ENCODE measurements around the gene FBLIM1. TPM values are rescaled to one million over a fixed set of nuclear protein-coding genes. Genes with fewer than 3 reads are reported as not detected.

Gene FBLIM1
- total RNA-seq, 1 donor from 2014 or later = 198 TPM

DNA sequence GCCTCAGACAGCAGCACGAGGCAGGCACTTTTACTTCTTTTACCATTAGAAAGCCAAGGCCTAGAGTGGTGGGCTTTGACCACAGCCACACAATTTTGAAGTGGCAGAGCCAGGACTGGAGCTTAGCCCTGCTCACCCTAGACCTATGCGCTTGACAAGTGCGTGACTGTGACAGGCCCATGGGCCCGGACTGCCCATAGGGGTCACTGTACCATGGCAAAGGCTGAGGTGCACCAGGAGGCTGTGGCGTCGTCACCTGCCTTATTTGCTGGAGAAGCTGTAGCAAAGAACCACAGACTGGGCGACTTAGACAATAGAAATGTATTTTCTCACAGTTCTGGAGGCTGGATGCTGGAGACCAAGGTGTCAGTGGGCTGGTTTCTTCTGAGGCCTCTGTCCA, 18.9 kb upstream of the FBLIM1 start:
- DNase-seq (ENCODE audit: low spot score) = no peak
- no peaks in the 10 kb centered on the region for H3K36me3 Mint-ChIP-seq (ENCODE audit: low read depth, unreplicated experiment)
- no peaks in the 10 kb centered on the region for H3K9me3 Mint-ChIP-seq (ENCODE audit: unreplicated experiment)
- H3K4me1 Mint-ChIP-seq (ENCODE audit: unreplicated experiment) = no peaks in the 10 kb centered on the region
- no peak overlapping the region for H3K27ac Mint-ChIP-seq (ENCODE audit: unreplicated experiment)
- peaks cover 8% of the 10 kb centered on the region for H3K27me3 Mint-ChIP-seq (ENCODE audit: unreplicated experiment)
- H3K4me3 Mint-ChIP-seq (ENCODE audit: unreplicated experiment) = no peak overlapping the region
- TF ChIP-seq, protein P1, sequence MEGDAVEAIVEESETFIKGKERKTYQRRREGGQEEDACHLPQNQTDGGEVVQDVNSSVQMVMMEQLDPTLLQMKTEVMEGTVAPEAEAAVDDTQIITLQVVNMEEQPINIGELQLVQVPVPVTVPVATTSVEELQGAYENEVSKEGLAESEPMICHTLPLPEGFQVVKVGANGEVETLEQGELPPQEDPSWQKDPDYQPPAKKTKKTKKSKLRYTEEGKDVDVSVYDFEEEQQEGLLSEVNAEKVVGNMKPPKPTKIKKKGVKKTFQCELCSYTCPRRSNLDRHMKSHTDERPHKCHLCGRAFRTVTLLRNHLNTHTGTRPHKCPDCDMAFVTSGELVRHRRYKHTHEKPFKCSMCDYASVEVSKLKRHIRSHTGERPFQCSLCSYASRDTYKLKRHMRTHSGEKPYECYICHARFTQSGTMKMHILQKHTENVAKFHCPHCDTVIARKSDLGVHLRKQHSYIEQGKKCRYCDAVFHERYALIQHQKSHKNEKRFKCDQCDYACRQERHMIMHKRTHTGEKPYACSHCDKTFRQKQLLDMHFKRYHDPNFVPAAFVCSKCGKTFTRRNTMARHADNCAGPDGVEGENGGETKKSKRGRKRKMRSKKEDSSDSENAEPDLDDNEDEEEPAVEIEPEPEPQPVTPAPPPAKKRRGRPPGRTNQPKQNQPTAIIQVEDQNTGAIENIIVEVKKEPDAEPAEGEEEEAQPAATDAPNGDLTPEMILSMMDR (IDR thresholded peaks at IDR 0.05; ENCODE audit: unreplicated experiment) = no peak

DNA sequence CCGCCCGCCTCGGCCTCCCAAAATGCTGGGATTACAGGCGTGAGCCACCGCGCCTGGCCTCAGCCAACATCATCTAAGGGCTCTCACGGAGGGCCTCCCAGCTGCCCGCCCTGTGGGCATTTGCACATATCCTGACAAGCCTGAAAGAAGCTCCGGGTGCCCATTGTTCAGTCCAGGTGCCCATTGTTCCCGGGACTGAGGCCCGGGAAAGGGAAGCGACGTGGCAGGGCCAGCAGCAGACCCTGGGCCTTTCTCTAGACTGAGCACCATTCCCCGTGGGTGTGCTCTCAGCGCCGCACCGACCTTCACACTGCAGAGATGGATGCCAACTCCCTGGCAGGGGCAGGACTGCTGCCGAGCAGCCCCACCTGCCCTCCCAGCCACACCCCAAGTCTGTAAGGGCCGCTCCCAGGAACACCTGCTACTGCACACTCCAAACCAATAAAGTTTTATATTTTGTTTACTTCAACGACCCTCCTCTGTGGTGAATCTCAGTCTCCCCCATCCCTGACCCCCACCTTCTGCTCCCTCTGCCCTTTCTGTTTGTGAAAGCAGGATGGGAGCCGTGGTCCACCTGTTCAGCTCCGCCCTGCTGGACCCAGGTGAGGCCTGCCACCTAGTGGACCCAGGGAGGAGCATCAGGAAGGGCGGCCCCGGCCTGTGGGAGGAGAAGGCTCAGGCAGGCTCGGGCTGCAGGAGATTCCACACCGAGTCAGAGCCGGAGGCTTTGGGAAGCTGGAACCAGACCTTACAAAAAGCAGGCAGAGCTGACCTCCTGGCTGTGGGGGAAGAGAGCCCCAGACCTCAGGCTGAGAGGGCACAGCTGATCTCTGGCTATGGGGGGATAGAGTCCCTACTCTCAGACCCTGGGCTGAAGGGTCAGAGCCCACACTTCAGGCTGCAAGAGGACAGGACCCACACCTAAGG, 17.4 kb upstream of the FBLIM1 start:
- peaks cover 12% of the 10 kb centered on the region for H3K27me3 Mint-ChIP-seq (ENCODE audit: unreplicated experiment)
- DNase-seq (ENCODE audit: low spot score) = peak; percentile 75
- no peaks in the 10 kb centered on the region for H3K36me3 Mint-ChIP-seq (ENCODE audit: low read depth, unreplicated experiment)
- TF ChIP-seq, protein P1 (IDR thresholded peaks at IDR 0.05; ENCODE audit: unreplicated experiment) = peak; percentile 65
- H3K27ac Mint-ChIP-seq (ENCODE audit: unreplicated experiment) = no peak overlapping the region
- no peaks in the 10 kb centered on the region for H3K4me1 Mint-ChIP-seq (ENCODE audit: unreplicated experiment)
- no peak overlapping the region for H3K4me3 Mint-ChIP-seq (ENCODE audit: unreplicated experiment)
- no peaks in the 10 kb centered on the region for H3K9me3 Mint-ChIP-seq (ENCODE audit: unreplicated experiment)

DNA sequence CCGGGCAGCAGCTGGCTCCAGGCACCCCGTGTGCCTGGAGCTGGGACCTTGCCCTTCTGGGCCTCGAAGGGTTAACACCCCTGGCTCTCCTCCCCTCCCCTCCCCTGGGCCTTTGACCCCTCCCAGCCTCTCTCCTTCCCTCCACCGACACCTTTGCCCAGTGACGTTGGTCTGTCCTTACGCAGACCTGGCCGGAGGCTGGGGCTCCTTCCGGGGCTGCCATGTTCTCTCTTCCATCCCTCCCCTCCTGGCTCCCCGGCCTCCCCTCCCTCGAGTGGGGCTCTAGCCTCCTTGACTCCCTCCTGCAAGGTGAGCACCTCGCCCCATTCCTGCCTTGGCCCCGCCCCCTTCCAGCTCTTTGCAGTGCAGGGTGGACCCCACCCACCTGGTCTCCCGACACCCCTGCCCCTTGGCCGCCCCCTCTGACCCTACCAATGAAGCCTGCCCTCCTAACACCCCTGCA, 16.2 kb upstream of the FBLIM1 start, which contains the start of gene TMEM82:
TMEM82 (plus strand) TSS at position 161 of the 463 bp plus-strand sequence; CDS start at position 222, 61 bp downstream.
- H3K9me3 Mint-ChIP-seq (ENCODE audit: unreplicated experiment) = no peaks in the 10 kb centered on the region
- H3K4me1 Mint-ChIP-seq (ENCODE audit: unreplicated experiment) = no peaks in the 10 kb centered on the region
- H3K4me3 Mint-ChIP-seq (ENCODE audit: unreplicated experiment) = no peak within 1 kb of the TSS
- TF ChIP-seq, protein P1 (IDR thresholded peaks at IDR 0.05; ENCODE audit: unreplicated experiment) = no peak
- H3K36me3 Mint-ChIP-seq (ENCODE audit: low read depth, unreplicated experiment) = no peaks in the 10 kb centered on the region
- no peak within 1 kb of the TSS for H3K27ac Mint-ChIP-seq (ENCODE audit: unreplicated experiment)
- peaks cover 11% of the 10 kb centered on the region for H3K27me3 Mint-ChIP-seq (ENCODE audit: unreplicated experiment)
- no peak for DNase-seq (ENCODE audit: low spot score)

DNA sequence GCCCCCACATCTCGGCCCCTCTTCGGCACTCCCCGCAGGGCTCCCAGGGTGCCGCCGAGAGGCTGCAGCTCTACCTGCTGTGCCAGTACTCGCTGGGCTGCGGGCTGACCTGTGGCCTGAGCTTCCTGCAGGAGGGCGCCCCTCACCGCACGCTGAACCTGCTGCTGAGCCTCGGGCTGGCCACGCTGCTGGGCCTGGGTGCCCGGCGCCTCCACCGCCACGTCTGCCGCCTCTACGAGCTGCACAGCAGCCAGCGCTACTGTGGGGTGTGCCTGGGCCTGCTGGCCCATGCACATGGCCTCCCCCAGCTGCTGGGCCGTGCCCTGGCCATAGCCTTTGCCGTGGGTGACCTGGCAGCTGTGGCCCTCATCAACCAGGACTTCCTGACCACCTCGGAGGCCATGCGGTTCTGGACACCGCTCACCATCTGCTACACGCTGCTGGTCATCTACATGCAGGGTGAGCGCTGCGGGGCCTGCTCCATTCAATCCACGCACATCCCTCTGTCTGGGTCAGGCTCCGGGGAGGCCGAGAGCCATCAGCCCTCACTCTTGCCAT, 14.4 kb upstream of the FBLIM1 start:
- Mint-ChIP-seq H3K27ac (ENCODE audit: unreplicated experiment) (no peak overlapping the region), H3K27me3 (ENCODE audit: unreplicated experiment) (peaks cover 9% of the 10 kb centered on the region), H3K4me3 (ENCODE audit: unreplicated experiment) (no peak overlapping the region), H3K36me3 (ENCODE audit: low read depth, unreplicated experiment) (no peaks in the 10 kb centered on the region), H3K9me3 (ENCODE audit: unreplicated experiment) (no peaks in the 10 kb centered on the region), H3K4me1 (ENCODE audit: unreplicated experiment) (peaks cover 8% of the 10 kb centered on the region)
- TF ChIP-seq, protein P1 (IDR thresholded peaks at IDR 0.05; ENCODE audit: unreplicated experiment) = no peak
- no peak for DNase-seq (ENCODE audit: low spot score)

DNA sequence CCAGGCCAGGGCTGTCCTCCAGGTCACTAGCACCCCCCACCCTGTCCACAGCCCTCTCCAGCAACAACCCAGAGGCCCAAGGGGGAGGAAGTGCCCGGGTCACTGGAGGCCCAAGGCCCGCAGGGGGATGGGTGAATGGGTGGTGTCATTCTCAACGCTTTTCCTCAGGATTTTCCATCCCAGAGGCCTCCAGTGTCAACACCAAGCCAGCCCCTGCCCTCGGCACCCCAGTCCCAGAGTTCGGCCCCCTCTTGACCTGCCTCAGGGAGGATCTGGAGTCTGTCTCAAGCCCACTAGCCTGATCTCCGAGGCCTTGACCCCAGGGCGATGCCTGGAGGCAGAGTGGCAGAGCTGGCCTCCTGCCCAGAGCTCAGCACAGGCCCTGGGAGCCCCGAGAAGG, 11.2 kb upstream of the FBLIM1 start:
- peaks cover 8% of the 10 kb centered on the region for H3K4me1 Mint-ChIP-seq (ENCODE audit: unreplicated experiment)
- H3K36me3 Mint-ChIP-seq (ENCODE audit: low read depth, unreplicated experiment) = no peaks in the 10 kb centered on the region
- H3K9me3 Mint-ChIP-seq (ENCODE audit: unreplicated experiment) = no peaks in the 10 kb centered on the region
- H3K27me3 Mint-ChIP-seq (ENCODE audit: unreplicated experiment) = peaks cover 13% of the 10 kb centered on the region
- no peak overlapping the region for H3K4me3 Mint-ChIP-seq (ENCODE audit: unreplicated experiment)
- DNase-seq (ENCODE audit: low spot score) = no peak
- H3K27ac Mint-ChIP-seq (ENCODE audit: unreplicated experiment) = no peak overlapping the region
- TF ChIP-seq, protein P1 (IDR thresholded peaks at IDR 0.05; ENCODE audit: unreplicated experiment) = no peak
